HEK293 (cell line): Measurements from ENCODE around the gene FAM107A.

ENCODE experiments used
- GFI1B ChIP-seq: fragments of 450-650 bp; formaldehyde crosslinking; IDR thresholded peaks from 2 replicates; pipeline ENCODE4 v1.5.1; 2016; ENCODE audit warnings: missing biosample characterization, missing genetic modification characterization
- PRDM1 ChIP-seq: fragments of 450-650 bp; formaldehyde crosslinking; IDR thresholded peaks from 2 replicates; pipeline ENCODE4; 2016; ENCODE audit warnings: missing biosample characterization, missing genetic modification characterization
- SCRT2 ChIP-seq: fragments of 450-650 bp; formaldehyde crosslinking; IDR thresholded peaks from 2 replicates; pipeline ENCODE4 v1.5.1; 2016; ENCODE audit warnings: missing biosample characterization, missing genetic modification characterization
- ZBTB20 ChIP-seq: fragments of 450-650 bp; formaldehyde crosslinking; IDR thresholded peaks from 2 replicates; pipeline ENCODE4 v1.5.1; 2016; ENCODE audit warnings: missing biosample characterization, missing genetic modification characterization
- ZBTB21 ChIP-seq: fragments of 450-650 bp; formaldehyde crosslinking; IDR thresholded peaks from 2 replicates; pipeline ENCODE4 v1.5.1; 2017; ENCODE audit warnings: missing biosample characterization, missing genetic modification characterization
- ZNF175 ChIP-seq: fragments of 450-650 bp; formaldehyde crosslinking; IDR thresholded peaks from 2 replicates; pipeline ENCODE4 v1.5.1; 2016; ENCODE audit warnings: missing biosample characterization, missing genetic modification characterization
- TF ChIP-seq, protein P1 (sequence below): fragments of 450-650 bp; formaldehyde crosslinking; IDR thresholded peaks from 2 replicates; pipeline ENCODE4 v1.5.1; 2016; ENCODE audit warnings: missing biosample characterization, missing genetic modification characterization, low read depth
- TF ChIP-seq, protein P2 (sequence below): fragments of 450-650 bp; formaldehyde crosslinking; IDR thresholded peaks from 2 replicates; pipeline ENCODE4 v1.5.0; 2017; ENCODE audit warnings: missing biosample characterization, missing genetic modification characterization, borderline replicate concordance
- TF ChIP-seq, protein P3 (sequence below): fragments of 450-650 bp; formaldehyde crosslinking; IDR thresholded peaks from 2 replicates; pipeline ENCODE4 v1.5.1; 2016; ENCODE audit warnings: missing biosample characterization, missing genetic modification characterization
- TF ChIP-seq, protein P4 (sequence below): fragments of 450-650 bp; formaldehyde crosslinking; IDR thresholded peaks from 2 replicates; pipeline ENCODE4 v1.5.1; 2016; ENCODE audit warnings: missing biosample characterization, missing genetic modification characterization
- TF ChIP-seq, protein P5 (sequence below): fragments of 450-650 bp; formaldehyde crosslinking; IDR thresholded peaks from 2 replicates; pipeline ENCODE4 v1.5.1; 2016; ENCODE audit warnings: missing biosample characterization, missing genetic modification characterization
- TF ChIP-seq, protein P6 (sequence below): fragments of 450-650 bp; formaldehyde crosslinking; IDR thresholded peaks from 2 replicates; pipeline ENCODE4 v1.5.1; 2017; ENCODE audit warnings: missing biosample characterization, missing genetic modification characterization

FAM107A gene

DNA sequence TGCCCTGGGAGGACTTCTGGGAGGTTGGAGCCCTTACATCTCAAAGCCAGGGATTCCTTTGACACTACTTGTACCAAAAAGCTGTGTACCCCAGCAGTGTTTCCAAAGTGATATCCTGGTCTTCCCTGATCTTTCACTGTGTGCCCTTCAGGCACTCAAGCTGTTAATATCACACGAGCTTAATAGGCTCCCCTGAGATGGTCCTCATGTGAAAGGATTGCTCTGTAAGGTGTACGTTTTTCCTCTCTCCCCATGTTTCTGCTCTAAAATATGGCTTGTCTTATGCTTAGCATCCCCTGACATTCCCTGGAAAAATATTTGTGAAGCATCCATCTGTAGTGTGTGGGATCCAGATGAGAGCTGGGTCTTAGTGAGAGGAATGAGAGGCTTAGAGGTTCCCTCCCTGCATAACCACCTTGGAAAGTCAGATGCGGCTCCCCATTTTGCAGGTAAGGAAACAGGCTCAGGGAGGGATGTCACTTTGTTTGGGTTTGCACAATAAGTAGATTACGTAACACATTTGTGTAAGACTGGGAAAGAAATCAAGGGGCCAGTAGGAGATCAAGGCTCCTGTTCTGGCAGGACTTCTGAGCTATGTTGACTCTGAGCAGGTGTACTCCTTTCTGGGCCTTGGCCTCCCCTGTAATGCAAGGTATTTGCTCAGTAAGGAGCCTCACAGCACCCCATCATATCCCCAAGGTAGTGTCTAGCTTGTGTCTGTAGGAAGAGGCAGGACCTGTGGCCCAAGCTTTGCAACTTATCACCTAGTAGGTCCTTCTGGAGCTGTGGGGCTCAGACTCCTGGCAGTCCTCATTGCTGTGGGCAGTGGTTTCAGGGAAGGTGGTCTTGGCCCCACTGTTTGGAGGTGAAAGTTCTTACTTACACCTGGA, 39.5 kb downstream of the FAM107A start (continued):
- TF ChIP-seq, protein P1, sequence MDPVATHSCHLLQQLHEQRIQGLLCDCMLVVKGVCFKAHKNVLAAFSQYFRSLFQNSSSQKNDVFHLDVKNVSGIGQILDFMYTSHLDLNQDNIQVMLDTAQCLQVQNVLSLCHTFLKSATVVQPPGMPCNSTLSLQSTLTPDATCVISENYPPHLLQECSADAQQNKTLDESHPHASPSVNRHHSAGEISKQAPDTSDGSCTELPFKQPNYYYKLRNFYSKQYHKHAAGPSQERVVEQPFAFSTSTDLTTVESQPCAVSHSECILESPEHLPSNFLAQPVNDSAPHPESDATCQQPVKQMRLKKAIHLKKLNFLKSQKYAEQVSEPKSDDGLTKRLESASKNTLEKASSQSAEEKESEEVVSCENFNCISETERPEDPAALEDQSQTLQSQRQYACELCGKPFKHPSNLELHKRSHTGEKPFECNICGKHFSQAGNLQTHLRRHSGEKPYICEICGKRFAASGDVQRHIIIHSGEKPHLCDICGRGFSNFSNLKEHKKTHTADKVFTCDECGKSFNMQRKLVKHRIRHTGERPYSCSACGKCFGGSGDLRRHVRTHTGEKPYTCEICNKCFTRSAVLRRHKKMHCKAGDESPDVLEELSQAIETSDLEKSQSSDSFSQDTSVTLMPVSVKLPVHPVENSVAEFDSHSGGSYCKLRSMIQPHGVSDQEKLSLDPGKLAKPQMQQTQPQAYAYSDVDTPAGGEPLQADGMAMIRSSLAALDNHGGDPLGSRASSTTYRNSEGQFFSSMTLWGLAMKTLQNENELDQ (tag by site-specific recombination) = no peak
- TF ChIP-seq PRDM1 (tag by site-specific recombination) = no peak
- TF ChIP-seq, protein P2, sequence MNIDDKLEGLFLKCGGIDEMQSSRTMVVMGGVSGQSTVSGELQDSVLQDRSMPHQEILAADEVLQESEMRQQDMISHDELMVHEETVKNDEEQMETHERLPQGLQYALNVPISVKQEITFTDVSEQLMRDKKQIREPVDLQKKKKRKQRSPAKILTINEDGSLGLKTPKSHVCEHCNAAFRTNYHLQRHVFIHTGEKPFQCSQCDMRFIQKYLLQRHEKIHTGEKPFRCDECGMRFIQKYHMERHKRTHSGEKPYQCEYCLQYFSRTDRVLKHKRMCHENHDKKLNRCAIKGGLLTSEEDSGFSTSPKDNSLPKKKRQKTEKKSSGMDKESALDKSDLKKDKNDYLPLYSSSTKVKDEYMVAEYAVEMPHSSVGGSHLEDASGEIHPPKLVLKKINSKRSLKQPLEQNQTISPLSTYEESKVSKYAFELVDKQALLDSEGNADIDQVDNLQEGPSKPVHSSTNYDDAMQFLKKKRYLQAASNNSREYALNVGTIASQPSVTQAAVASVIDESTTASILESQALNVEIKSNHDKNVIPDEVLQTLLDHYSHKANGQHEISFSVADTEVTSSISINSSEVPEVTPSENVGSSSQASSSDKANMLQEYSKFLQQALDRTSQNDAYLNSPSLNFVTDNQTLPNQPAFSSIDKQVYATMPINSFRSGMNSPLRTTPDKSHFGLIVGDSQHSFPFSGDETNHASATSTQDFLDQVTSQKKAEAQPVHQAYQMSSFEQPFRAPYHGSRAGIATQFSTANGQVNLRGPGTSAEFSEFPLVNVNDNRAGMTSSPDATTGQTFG (tag by site-specific recombination) = no peak
- no peak for TF ChIP-seq ZBTB21
- TF ChIP-seq ZNF175 (tag by site-specific recombination) = no peak
- TF ChIP-seq, protein P3, sequence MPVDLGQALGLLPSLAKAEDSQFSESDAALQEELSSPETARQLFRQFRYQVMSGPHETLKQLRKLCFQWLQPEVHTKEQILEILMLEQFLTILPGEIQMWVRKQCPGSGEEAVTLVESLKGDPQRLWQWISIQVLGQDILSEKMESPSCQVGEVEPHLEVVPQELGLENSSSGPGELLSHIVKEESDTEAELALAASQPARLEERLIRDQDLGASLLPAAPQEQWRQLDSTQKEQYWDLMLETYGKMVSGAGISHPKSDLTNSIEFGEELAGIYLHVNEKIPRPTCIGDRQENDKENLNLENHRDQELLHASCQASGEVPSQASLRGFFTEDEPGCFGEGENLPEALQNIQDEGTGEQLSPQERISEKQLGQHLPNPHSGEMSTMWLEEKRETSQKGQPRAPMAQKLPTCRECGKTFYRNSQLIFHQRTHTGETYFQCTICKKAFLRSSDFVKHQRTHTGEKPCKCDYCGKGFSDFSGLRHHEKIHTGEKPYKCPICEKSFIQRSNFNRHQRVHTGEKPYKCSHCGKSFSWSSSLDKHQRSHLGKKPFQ (tag by site-specific recombination) = no peak
- no peak for TF ChIP-seq GFI1B
- TF ChIP-seq, protein P4, sequence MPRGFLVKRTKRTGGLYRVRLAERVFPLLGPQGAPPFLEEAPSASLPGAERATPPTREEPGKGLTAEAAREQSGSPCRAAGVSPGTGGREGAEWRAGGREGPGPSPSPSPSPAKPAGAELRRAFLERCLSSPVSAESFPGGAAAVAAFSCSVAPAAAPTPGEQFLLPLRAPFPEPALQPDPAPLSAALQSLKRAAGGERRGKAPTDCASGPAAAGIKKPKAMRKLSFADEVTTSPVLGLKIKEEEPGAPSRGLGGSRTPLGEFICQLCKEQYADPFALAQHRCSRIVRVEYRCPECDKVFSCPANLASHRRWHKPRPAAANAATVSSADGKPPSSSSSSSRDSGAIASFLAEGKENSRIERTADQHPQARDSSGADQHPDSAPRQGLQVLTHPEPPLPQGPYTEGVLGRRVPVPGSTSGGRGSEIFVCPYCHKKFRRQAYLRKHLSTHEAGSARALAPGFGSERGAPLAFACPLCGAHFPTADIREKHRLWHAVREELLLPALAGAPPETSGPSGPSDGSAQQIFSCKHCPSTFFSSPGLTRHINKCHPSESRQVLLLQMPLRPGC (tag by site-specific recombination) = no peak
- TF ChIP-seq SCRT2 (tag by site-specific recombination) = no peak
- TF ChIP-seq, protein P5, sequence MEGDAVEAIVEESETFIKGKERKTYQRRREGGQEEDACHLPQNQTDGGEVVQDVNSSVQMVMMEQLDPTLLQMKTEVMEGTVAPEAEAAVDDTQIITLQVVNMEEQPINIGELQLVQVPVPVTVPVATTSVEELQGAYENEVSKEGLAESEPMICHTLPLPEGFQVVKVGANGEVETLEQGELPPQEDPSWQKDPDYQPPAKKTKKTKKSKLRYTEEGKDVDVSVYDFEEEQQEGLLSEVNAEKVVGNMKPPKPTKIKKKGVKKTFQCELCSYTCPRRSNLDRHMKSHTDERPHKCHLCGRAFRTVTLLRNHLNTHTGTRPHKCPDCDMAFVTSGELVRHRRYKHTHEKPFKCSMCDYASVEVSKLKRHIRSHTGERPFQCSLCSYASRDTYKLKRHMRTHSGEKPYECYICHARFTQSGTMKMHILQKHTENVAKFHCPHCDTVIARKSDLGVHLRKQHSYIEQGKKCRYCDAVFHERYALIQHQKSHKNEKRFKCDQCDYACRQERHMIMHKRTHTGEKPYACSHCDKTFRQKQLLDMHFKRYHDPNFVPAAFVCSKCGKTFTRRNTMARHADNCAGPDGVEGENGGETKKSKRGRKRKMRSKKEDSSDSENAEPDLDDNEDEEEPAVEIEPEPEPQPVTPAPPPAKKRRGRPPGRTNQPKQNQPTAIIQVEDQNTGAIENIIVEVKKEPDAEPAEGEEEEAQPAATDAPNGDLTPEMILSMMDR (tag by site-specific recombination) = no peak
- TF ChIP-seq, protein P6, sequence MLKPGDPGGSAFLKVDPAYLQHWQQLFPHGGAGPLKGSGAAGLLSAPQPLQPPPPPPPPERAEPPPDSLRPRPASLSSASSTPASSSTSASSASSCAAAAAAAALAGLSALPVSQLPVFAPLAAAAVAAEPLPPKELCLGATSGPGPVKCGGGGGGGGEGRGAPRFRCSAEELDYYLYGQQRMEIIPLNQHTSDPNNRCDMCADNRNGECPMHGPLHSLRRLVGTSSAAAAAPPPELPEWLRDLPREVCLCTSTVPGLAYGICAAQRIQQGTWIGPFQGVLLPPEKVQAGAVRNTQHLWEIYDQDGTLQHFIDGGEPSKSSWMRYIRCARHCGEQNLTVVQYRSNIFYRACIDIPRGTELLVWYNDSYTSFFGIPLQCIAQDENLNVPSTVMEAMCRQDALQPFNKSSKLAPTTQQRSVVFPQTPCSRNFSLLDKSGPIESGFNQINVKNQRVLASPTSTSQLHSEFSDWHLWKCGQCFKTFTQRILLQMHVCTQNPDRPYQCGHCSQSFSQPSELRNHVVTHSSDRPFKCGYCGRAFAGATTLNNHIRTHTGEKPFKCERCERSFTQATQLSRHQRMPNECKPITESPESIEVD (tag by site-specific recombination) = no peak
- no peak for TF ChIP-seq ZBTB20 (tag by site-specific recombination)
